ENCODE results near the gene NDE1. TPM values are rescaled to one million over a fixed set of nuclear protein-coding genes. Genes with fewer than 3 reads are reported as not detected.

The NDE1 gene
- total and polyA plus RNA-seq, 2 of the 8 experiments (the other 6 are each of a cell fraction or from before 2014, with no cell fraction given) = 13.3 to 41.3 TPM

- ChIA-PET POLR2A (ENCODE audit: partially characterized antibody) (no interaction called here), CTCF (ENCODE audit: partially characterized antibody) (interaction anchor here (0.6 to 3.2 kb wide), 11 partner anchors 10 to 144 kb away, joined by 3 to 23 read pairs (median 4); no protein-coding TSS in a partner anchor)
- Histone ChIP-seq H2AK5ac (ENCODE audit: low read depth, low read length) (no peak overlapping the region), H3K4me1 (replicated peaks in 1 of 4; ENCODE audit: control insufficient read depth in 3 of 4, insufficient read depth in 4 of 4, low read length in 3 of 4) (no peaks in the 10 kb centered on the region; a peak in 1 of 7 replicates), H2BK20ac (ENCODE audit: low read length) (no peak overlapping the region), H4K8ac (ENCODE audit: extremely low read depth, insufficient read depth, low read length) (no peak overlapping the region), H3K23me2 (ENCODE audit: low read depth, low read length) (no peaks in the 10 kb centered on the region), H3K36me3 (ENCODE audit: control insufficient read depth in 2 of 4, insufficient read depth in 4 of 4, low read length in 3 of 4) (peaks cover 0 to 17% (median 8%) of the 10 kb centered on the region in 4 experiments; a peak in 5 of 8 replicates), H3K18ac (ENCODE audit: extremely low read depth, low read length) (no peak overlapping the region), H4K5ac (ENCODE audit: insufficient read length, low read depth, low read length) (no peak overlapping the region), H3K4ac (replicated peaks; ENCODE audit: insufficient read length, low read depth, low read length) (no peak overlapping the region), H2BK15ac (ENCODE audit: low read length) (no peak overlapping the region), H3K27ac (ENCODE audit: low read depth, low read length) (no peak overlapping the region), H3K79me2 (ENCODE audit: control insufficient read depth in 1 of 2, insufficient read depth in 2 of 2, low read length in 2 of 2) (no peaks in the 10 kb centered on the region), H2BK12ac (ENCODE audit: low read depth, low read length) (no peak overlapping the region), H3K56ac (replicated peaks; ENCODE audit: insufficient read length, low read depth, low read length) (no peak overlapping the region), H3K4me2 (ENCODE audit: insufficient read depth in 1 of 2, low read depth in 2 of 2, low read length in 2 of 2) (no peak overlapping the region), H2BK5ac (ENCODE audit: low read depth, low read length) (no peak overlapping the region), H3K9ac (replicated peaks in 1 of 4; ENCODE audit: extremely low read depth in 1 of 4, low read depth in 3 of 4, low read length in 3 of 4) (no peak overlapping the region), H2AFZ (ENCODE audit: low read length) (no peak overlapping the region), H4K20me1 (replicated peaks in 1 of 2; ENCODE audit: control insufficient read depth in 1 of 2, insufficient read depth in 2 of 2, low read length in 2 of 2) (no peaks in the 10 kb centered on the region), H3K4me3 (ENCODE audit: extremely low read depth in 1 of 4, insufficient read depth in 2 of 4, low read depth in 3 of 4, low read length in 4 of 4) (no peak overlapping the region), H3K9me3 (ENCODE audit: insufficient read depth in 2 of 2, low read depth in 1 of 2, low read length in 1 of 2) (no peaks in the 10 kb centered on the region), H4K91ac (replicated peaks; ENCODE audit: insufficient read length, low read length) (no peak overlapping the region), H3K79me1 (ENCODE audit: low read depth, low read length) (no peaks in the 10 kb centered on the region; the same call in 1 of the 2 replicates), H3K23ac (ENCODE audit: insufficient read length) (no peak overlapping the region), H3K27me3 (replicated peaks in 1 of 4; ENCODE audit: control insufficient read depth in 3 of 4, extremely low read depth in 1 of 4, insufficient read depth in 3 of 4, low read length in 3 of 4) (no peaks in the 10 kb centered on the region), H3K14ac (ENCODE audit: insufficient read length) (no peak overlapping the region), H2BK120ac (replicated peaks; ENCODE audit: low read depth, low read length) (no peak overlapping the region)
- DNase-seq (ENCODE audit: low read depth in 1 of 2, low spot score in 2 of 2) (no peak), FAIRE-seq (no peak)
- 86% methylated on average over 14 of the region's 14 CpGs; no CpG with 5 or more reads in 1 of the 2 experiments for WGBS, 2 experiments (ENCODE audit: extremely low coverage in 1 of 2, insufficient coverage in 1 of 2, insufficient read length in 1 of 2, insufficient replicate concordance in 2 of 2, low coverage in 1 of 2, low lambda C conversion rate in 2 of 2, missing lambda C conversion rate in 1 of 2)
- TF ChIP-seq CREB1 (IDR thresholded peaks at IDR 0.05) (no peak), RFX5 (IDR thresholded peaks at IDR 0.05; ENCODE audit: borderline replicate concordance, low read depth, low read length) (no peak), SP1 (IDR thresholded peaks at IDR 0.05; ENCODE audit: low read depth, low read length) (no peak), ZNF274 (IDR thresholded peaks at IDR 0.05; ENCODE audit: borderline replicate concordance, extremely low read depth, low read length) (no peak)
Measured at GRCh38 chr16:15703029-15703736, 53.1 kb downstream of the NDE1 start.

All from H1 (cell line).